PC-3 (cell line): ENCODE data around the gene TMEM54. TPM values are rescaled to one million over a fixed set of nuclear protein-coding genes. Genes with fewer than 3 reads are reported as not detected.

Experiments
- ATAC-seq: fragments of 200-7000 bp; cut with Tn5 transposase; 2 replicates; pipeline ENCODE4 v1.9.1; 2020; ENCODE audit warnings: mild to moderate bottlenecking, moderate library complexity
- BruUV-seq: library from RNA; stranded (reverse); fragments of 400-500 nt; replicated peaks from 2 replicates; lab custom pipeline; 2021; lab: Mats Ljungman, UMichigan
- CTCF ChIA-PET: fragments of 300-600 bp; sonication (Branson Sonifier 250); formaldehyde crosslinking; loops from one replicate; lab custom pipeline; 2022; ENCODE audit warnings: antibody characterized with exemption; lab: Charles Lee
- POLR2A ChIA-PET: fragments of 300-600 bp; sonication (Branson Sonifier 250); formaldehyde crosslinking; loops from one replicate; lab custom pipeline; 2022; ENCODE audit warnings: antibody characterized with exemption; ENCODE audit not compliant: unreplicated experiment; lab: Charles Lee
- DNase-seq: peaks from one replicate; pipeline ENCODE4 v3.0.0-alpha.2; 2015
- H2AFZ ChIP-seq: fragments of 300-600 bp; sonication (generic); 2 replicates; pipeline ENCODE4 v1.6.0; 2016; ENCODE audit warnings: antibody characterized with exemption, low read length
- H3F3A ChIP-seq: fragments of 300-600 bp; sonication (generic); one replicate; pipeline ENCODE4 v1.6.0; 2017; ENCODE audit warnings: antibody characterized with exemption, low read length, control low read depth, mild to moderate bottlenecking; ENCODE audit not compliant: unreplicated experiment
- H3K27ac ChIP-seq: fragments of 300-600 bp; sonication (generic); 2 replicates; pipeline ENCODE4 v1.5.1; 2016; ENCODE audit warnings: mild to moderate bottlenecking, low read length
- H3K27me3 ChIP-seq: fragments of 300-600 bp; sonication (generic); 2 replicates; pipeline ENCODE4 v1.6.1; 2016; ENCODE audit warnings: low read length, mixed read lengths
- H3K36me3 ChIP-seq: fragments of 300-600 bp; sonication (generic); 2 replicates; pipeline ENCODE4 v1.6.1; 2016; ENCODE audit warnings: low read depth, mixed run types, low read length, mixed read lengths
- H3K4me1 ChIP-seq: fragments of 300-600 bp; sonication (generic); 2 replicates; pipeline ENCODE4 v1.5.1; 2016; ENCODE audit warnings: low read length; ENCODE audit not compliant: insufficient read depth
- H3K4me2 ChIP-seq: fragments of 300-600 bp; sonication (generic); 2 replicates; pipeline ENCODE4 v1.6.0; 2016; ENCODE audit warnings: low read length
- H3K4me3 ChIP-seq: fragments of 300-600 bp; sonication (generic); 2 replicates; pipeline ENCODE4 v1.5.1; 2016; ENCODE audit warnings: mild to moderate bottlenecking, low read length, mixed read lengths
- H3K79me2 ChIP-seq: fragments of 300-600 bp; sonication (generic); 2 replicates; pipeline ENCODE4 v1.6.1; 2017; ENCODE audit warnings: low read length, mixed read lengths
- H3K9ac ChIP-seq: fragments of 300-600 bp; sonication (generic); 2 replicates; pipeline ENCODE4 v1.6.0; 2016; ENCODE audit warnings: mild to moderate bottlenecking, low read length
- H3K9me2 ChIP-seq: fragments of 300-600 bp; sonication (generic); replicated peaks from 2 replicates; pipeline ENCODE4 v1.6.1; 2016; ENCODE audit warnings: mixed run types, low read length, mixed read lengths
- H3K9me3 ChIP-seq: fragments of 300-600 bp; sonication (generic); 2 replicates; pipeline ENCODE4 v1.6.1; 2016; ENCODE audit warnings: low read length, mixed read lengths
- H4K20me1 ChIP-seq: fragments of 300-600 bp; sonication (generic); 2 replicates; pipeline ENCODE4 v1.6.1; 2016; ENCODE audit warnings: low read length, mixed read lengths
- EZH2 ChIP-seq: fragments of 300-600 bp; sonication (generic); IDR thresholded peaks from one replicate; pipeline ENCODE4 v1.6.1; 2017; ENCODE audit warnings: antibody characterized with exemption, mild to moderate bottlenecking, low read length; ENCODE audit not compliant: unreplicated experiment
- EZH2phosphoT487 ChIP-seq: fragments of 300-600 bp; sonication (generic); IDR thresholded peaks from 2 replicates; pipeline ENCODE4 v1.6.1; 2018; ENCODE audit warnings: mild to moderate bottlenecking, antibody characterized with exemption, low read length, borderline replicate concordance
- intact Hi-C: fragments of 100-400 bp; cut with micrococcal nuclease; formaldehyde crosslinking; loops from 2 replicates; pipeline ENCODE4 v1.9.0; 2023
- total RNA-seq: library from RNA; depleted of rRNA; stranded (reverse); fragments of >200 nt; gene quantifications from 2 replicates; pipeline ENCODE4 v1.2.3, GENCODE V29; 2014; rRNA removed

TMEM54 gene
- total RNA-seq, 1 experiment from 2014 or later: 175 TPM

- Histone ChIP-seq H3K9me3 (no peaks in the 10 kb centered on the region), H3K79me2 (no peaks in the 10 kb centered on the region), H4K20me1 (no peaks in the 10 kb centered on the region), H3K4me1 (no peaks in the 10 kb centered on the region), H3K4me2 (no peak overlapping the region), H3K36me3 (peaks cover 7% of the 10 kb centered on the region; the same call in 1 of the 2 replicates), H3F3A (no peaks in the 10 kb centered on the region), H3K9ac (no peak overlapping the region), H3K9me2 (no peaks in the 10 kb centered on the region), H3K27me3 (no peaks in the 10 kb centered on the region), H3K4me3 (no peak overlapping the region), H2AFZ (no peak overlapping the region), H3K27ac (no peak overlapping the region)
- POLR2A ChIA-PET: no interaction called here
- no TSS peak for BruUV-seq
- no peak for TF ChIP-seq EZH2
- no peak for TF ChIP-seq EZH2phosphoT487
- CTCF ChIA-PET: no interaction called here
- ATAC-seq (no peak), DNase-seq (no peak)
- intact Hi-C loops: no loop called here
These were observed 52.7 kb downstream of the TMEM54 start for GRCh38 chr1:32848354-32849063.

Other genes starting within 250 kb of the TMEM54 start
- gene SYNC, start 198.6 kb downstream of the TMEM54 start, total RNA-seq: 6.6 and 10.0 TPM in 2 replicates
- gene YARS1, start 84.0 kb downstream of the TMEM54 start, total RNA-seq: 108 and 115 TPM in 2 replicates
- gene S100PBP, start 83.7 kb downstream of the TMEM54 start, total RNA-seq: 13.2 and 13.8 TPM in 2 replicates
- 0.22 and 0.35 TPM in 2 replicates for gene FNDC5, start 30.5 kb downstream of the TMEM54 start, total RNA-seq
- not detected in 2 replicates for gene HPCA, start 14.9 kb downstream of the TMEM54 start, total RNA-seq
- 17.9 and 21.3 TPM in 2 replicates for gene RNF19B, start 63.4 kb upstream of the TMEM54 start, total RNA-seq
- 213 and 236 TPM in 2 replicates for gene AK2, start 135.5 kb upstream of the TMEM54 start, total RNA-seq
- 2.2 and 3.3 TPM in 2 replicates for gene AZIN2, start 179.8 kb upstream of the TMEM54 start, total RNA-seq